Breast epithelium (tissue), 3 donors: ENCODE results near the gene CORO7.

Experiments
- CTCF ChIP-seq, 3 donors: fragments of 450-650 bp; IDR thresholded peaks; one replicate each; pipeline ENCODE4 v1.5.1; 2016 to 2017; ENCODE audit warnings: antibody characterized with exemption in 3 of 3, mild to moderate bottlenecking in 3 of 3, moderate library complexity in 3 of 3
- POLR2A ChIP-seq: fragments of 450-650 bp; IDR thresholded peaks from one replicate; pipeline ENCODE4 v1.6.1; 2016; ENCODE audit warnings: antibody characterized with exemption, mild to moderate bottlenecking, moderate library complexity
- POLR2AphosphoS5 ChIP-seq, 3 donors: sonication (generic); formaldehyde crosslinking; IDR thresholded peaks; one replicate each; pipeline ENCODE4 v1.6.1; 2017; ENCODE audit warnings: antibody characterized with exemption in 3 of 3

- TF ChIP-seq POLR2AphosphoS5 (IDR thresholded peaks at IDR 0.05), result no peak
- TF ChIP-seq CTCF (IDR thresholded peaks at IDR 0.05), result no peak
- TF ChIP-seq POLR2A, result no peak
These were observed 32.6 kb downstream of the CORO7 start for GRCh38 chr16:4383591-4384444.
